ENCODE data around the gene CHRDL2. TPM values are rescaled to one million over a fixed set of nuclear protein-coding genes. Genes with fewer than 3 reads are reported as not detected.
A peak's percentile ranks its signal among the peaks of the same experiment; 100 is the strongest.

The CHRDL2 gene
- total RNA-seq, 1 experiment from 2014 or later: not detected

- H3K4me1 Mint-ChIP-seq (ENCODE audit: low read depth, unreplicated experiment): no peaks in the 10 kb centered on the region
- intact Hi-C loops (cut with micrococcal nuclease; ENCODE audit: unreplicated experiment): no loop called here
- peaks cover 6% of the 10 kb centered on the region for H3K9me3 Mint-ChIP-seq (ENCODE audit: low read depth, unreplicated experiment)
- no peak overlapping the region for H3K4me3 Mint-ChIP-seq (ENCODE audit: low read depth, unreplicated experiment)
- DNase-seq: no peak
- TF ChIP-seq CTCF (IDR thresholded peaks at IDR 0.05; ENCODE audit: unreplicated experiment): no peak
- H3K36me3 Mint-ChIP-seq (ENCODE audit: insufficient read depth, unreplicated experiment): no peaks in the 10 kb centered on the region
- no peak overlapping the region for H3K27ac Mint-ChIP-seq (ENCODE audit: unreplicated experiment)
- H3K27me3 Mint-ChIP-seq (ENCODE audit: unreplicated experiment): no peaks in the 10 kb centered on the region
- no TSS peak for BruUV-seq (replicated peaks)
- CTCF ChIA-PET: interaction anchor here (0.8 kb wide), 1 partner anchor 100 kb away, joined by 3 read pairs; no protein-coding TSS in a partner anchor
Observed at GRCh38 chr11:74654976-74655375, 76.2 kb downstream of the CHRDL2 start.

- no peak for DNase-seq
- no peaks in the 10 kb centered on the region for H3K36me3 Mint-ChIP-seq (ENCODE audit: insufficient read depth, unreplicated experiment)
- no peaks in the 10 kb centered on the region for H3K9me3 Mint-ChIP-seq (ENCODE audit: low read depth, unreplicated experiment)
- peak overlapping the region; percentile 9 for H3K27ac Mint-ChIP-seq (ENCODE audit: unreplicated experiment)
- H3K4me1 Mint-ChIP-seq (ENCODE audit: low read depth, unreplicated experiment): no peaks in the 10 kb centered on the region
- H3K4me3 Mint-ChIP-seq (ENCODE audit: low read depth, unreplicated experiment): no peak overlapping the region
- H3K27me3 Mint-ChIP-seq (ENCODE audit: unreplicated experiment): no peaks in the 10 kb centered on the region
- BruUV-seq (replicated peaks): no TSS peak
- CTCF ChIA-PET: interaction anchor here (0.6 kb wide), 1 partner anchor 14 kb away, joined by 3 read pairs; no protein-coding TSS in a partner anchor
- no peak for TF ChIP-seq CTCF (IDR thresholded peaks at IDR 0.05; ENCODE audit: unreplicated experiment)
- intact Hi-C loops (cut with micrococcal nuclease; ENCODE audit: unreplicated experiment): no loop called here
Observed at GRCh38 chr11:74650498-74650897, 80.7 kb downstream of the CHRDL2 start.

- intact Hi-C loops (cut with micrococcal nuclease; ENCODE audit: unreplicated experiment): no loop called here
- Mint-ChIP-seq H3K4me1 (ENCODE audit: low read depth, unreplicated experiment) (no peaks in the 10 kb centered on the region), H3K4me3 (ENCODE audit: low read depth, unreplicated experiment) (no peak overlapping the region), H3K27me3 (ENCODE audit: unreplicated experiment) (no peaks in the 10 kb centered on the region), H3K9me3 (ENCODE audit: low read depth, unreplicated experiment) (no peaks in the 10 kb centered on the region), H3K27ac (ENCODE audit: unreplicated experiment) (no peak overlapping the region), H3K36me3 (ENCODE audit: insufficient read depth, unreplicated experiment) (no peaks in the 10 kb centered on the region)
- TF ChIP-seq CTCF (IDR thresholded peaks at IDR 0.05; ENCODE audit: unreplicated experiment): no peak
- no TSS peak for BruUV-seq (replicated peaks)
- CTCF ChIA-PET: no interaction called here
- no peak for DNase-seq
Observed at GRCh38 chr11:74648894-74649293, 82.3 kb downstream of the CHRDL2 start.

GRCh38 chr11:74647831-74648230, 83.4 kb downstream of the CHRDL2 start:
- no peak overlapping the region for H3K27ac Mint-ChIP-seq (ENCODE audit: unreplicated experiment)
- H3K9me3 Mint-ChIP-seq (ENCODE audit: low read depth, unreplicated experiment): no peaks in the 10 kb centered on the region
- CTCF ChIA-PET: interaction anchor here (0.6 kb wide), 1 partner anchor 135 kb away, joined by 4 read pairs; no protein-coding TSS in a partner anchor
- BruUV-seq (replicated peaks): no TSS peak
- no peaks in the 10 kb centered on the region for H3K4me1 Mint-ChIP-seq (ENCODE audit: low read depth, unreplicated experiment)
- no peaks in the 10 kb centered on the region for H3K27me3 Mint-ChIP-seq (ENCODE audit: unreplicated experiment)
- no peak for TF ChIP-seq CTCF (IDR thresholded peaks at IDR 0.05; ENCODE audit: unreplicated experiment)
- H3K36me3 Mint-ChIP-seq (ENCODE audit: insufficient read depth, unreplicated experiment): no peaks in the 10 kb centered on the region
- intact Hi-C loops (cut with micrococcal nuclease; ENCODE audit: unreplicated experiment): no loop called here
- DNase-seq: no peak
- H3K4me3 Mint-ChIP-seq (ENCODE audit: low read depth, unreplicated experiment): no peak overlapping the region
